Kidney capillary endothelial cell (primary cell): ENCODE results near the gene FBXO31.
"Not testable (repeated sequence)": the region's sequence is repeated elsewhere in the genome, so short reads cannot be mapped to it uniquely, and the experiment has no call there.

ENCODE experiments used
- DNase-seq: peaks from one replicate; pipeline ENCODE4 v3.0.0-alpha.2; 2018; ENCODE audit warnings: low spot score

Gene FBXO31

GRCh38 chr16:87342978-87343752, 40.4 kb downstream of the FBXO31 start:
- DNase-seq = no peak

- no peak for DNase-seq
These were observed 41.1 kb downstream of the FBXO31 start for GRCh38 chr16:87342504-87342903.

GRCh38 chr16:87340198-87340597, 43.4 kb downstream of the FBXO31 start:
- no peak for DNase-seq

- not testable (repeated sequence) for DNase-seq
These were observed 43.9 kb downstream of the FBXO31 start for GRCh38 chr16:87339724-87340105.

GRCh38 chr16:87339086-87339723, 44.4 kb downstream of the FBXO31 start:
- DNase-seq = no peak

- DNase-seq = no peak
These were observed 45.3 kb downstream of the FBXO31 start for GRCh38 chr16:87338155-87338765.

DNA sequence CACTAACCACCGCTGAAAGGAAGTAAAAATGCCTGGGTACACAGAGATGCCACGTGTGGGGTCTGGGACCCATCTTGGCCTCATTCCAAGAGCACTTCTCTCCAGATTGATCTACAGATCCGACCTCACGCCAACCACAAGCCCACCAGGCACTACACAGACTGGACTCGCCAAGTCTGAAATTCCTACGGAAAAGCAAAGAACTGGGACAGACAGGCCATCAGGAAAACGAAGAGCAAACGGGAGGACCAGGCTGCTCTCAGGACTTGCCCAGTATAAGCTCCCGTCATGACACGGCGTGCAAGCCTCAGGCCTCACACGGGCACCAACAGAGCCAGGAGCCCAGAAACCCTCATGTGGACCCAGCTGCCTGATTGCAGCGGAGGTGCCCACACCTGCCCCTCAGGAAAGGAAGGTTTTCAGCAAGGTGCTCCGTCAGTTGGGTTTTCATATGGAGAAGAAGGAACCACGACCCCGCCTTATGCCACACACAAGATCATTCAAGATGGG, 46.3 kb downstream of the FBXO31 start:
- no peak for DNase-seq

GRCh38 chr16:87336434-87337240, 46.9 kb downstream of the FBXO31 start:
- no peak for DNase-seq

GRCh38 chr16:87335625-87336433, 47.7 kb downstream of the FBXO31 start:
- DNase-seq = no peak

GRCh38 chr16:87334651-87335624, 48.6 kb downstream of the FBXO31 start:
- no peak for DNase-seq

DNA sequence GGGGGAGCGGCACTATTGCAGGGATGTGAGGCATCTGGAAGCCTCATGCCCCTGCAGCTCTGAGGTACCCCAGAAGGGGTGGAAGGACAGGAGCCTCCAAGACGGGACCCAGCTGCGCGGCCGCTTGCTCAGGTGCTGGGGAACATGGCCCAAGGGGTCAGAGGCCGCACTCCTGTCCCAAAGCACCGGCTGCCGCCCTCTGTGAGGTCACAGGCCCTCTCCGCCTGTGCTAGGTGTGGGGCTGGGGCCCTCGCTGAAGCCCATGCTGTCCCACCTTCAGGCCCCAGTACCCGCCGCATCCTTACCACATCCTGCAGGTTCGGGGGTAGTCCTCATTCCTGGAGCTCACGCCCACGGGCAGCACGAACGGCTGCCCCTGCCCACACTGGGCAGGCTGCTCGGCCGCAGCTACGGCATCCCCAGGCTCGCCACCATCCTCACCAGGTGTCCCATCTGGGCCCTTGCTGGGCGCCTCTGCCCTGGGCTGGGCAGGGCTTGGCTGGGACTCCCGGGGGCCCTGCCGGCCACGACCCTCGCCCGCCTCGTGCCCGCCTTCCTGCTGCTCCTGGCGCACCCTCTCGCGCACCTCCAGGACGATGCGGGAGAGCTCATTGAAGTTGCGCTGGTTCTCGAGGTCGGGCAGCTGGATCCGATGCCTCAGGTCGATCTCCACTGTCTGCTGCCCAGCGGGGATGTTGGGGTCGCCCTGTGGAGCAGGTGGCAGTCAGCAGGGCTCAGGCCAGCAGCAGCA, 49.8 kb downstream of the FBXO31 start:
- no peak for DNase-seq

GRCh38 chr16:87333101-87333500, 50.5 kb downstream of the FBXO31 start:
- DNase-seq = no peak

- DNase-seq = no peak
These were observed 51.4 kb downstream of the FBXO31 start for GRCh38 chr16:87332150-87332549.

DNA sequence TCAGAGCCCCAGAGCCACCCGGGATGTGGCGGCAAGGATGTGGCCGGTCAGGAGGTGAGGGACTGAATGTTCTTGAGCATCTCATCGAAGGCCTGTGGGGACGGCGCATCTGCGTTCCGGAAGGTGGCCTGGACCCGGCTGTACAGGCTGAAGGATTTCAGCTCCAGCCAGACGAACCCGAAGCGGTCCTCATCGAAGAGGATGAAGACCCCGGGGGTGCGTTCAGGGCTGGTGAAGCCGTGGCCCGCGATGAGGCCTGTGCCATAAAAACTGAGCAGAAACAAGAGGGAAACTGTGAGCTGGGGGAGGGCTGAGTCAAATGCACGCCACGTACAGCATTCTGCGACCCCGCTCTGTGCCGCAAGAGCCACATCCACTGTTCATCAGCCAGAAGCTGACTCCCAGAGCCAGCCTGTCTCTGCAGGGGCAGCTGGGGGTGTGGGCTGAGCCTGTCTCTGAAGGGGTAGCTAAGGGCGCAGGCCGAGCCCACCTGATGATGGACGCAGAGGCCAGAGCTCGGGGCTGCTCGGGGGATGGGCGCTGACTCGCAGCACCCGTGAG, 52.3 kb downstream of the FBXO31 start:
- no peak for DNase-seq

DNA sequence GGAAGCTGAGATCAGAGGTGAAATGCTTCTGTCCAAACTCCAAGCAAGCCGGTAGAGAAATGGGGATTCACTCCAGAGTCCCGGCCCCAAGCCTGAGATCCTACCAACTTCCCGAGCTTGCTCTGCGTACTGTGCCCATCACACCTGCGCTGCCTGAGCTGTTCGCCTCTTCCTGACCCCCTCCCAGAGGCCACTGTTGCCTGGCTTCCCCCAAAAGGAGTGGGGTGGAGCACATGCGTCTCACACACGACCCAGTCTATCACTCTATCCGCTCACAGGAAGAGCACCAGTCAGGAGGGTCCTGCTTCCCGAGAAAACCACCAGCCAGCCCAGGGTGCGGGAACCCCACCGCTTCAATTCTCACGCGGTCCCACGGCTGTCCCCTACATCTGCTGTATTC, 52.9 kb downstream of the FBXO31 start:
- DNase-seq = no peak

- no peak for DNase-seq
These were observed 53.3 kb downstream of the FBXO31 start for GRCh38 chr16:87330257-87330624.

GRCh38 chr16:87329436-87330256, 53.9 kb downstream of the FBXO31 start:
- no peak for DNase-seq

- DNase-seq = no peak
These were observed 54.7 kb downstream of the FBXO31 start for GRCh38 chr16:87328846-87329245.
